Erythroblast (primary cell): ENCODE data around the gene RNF114.

Source experiments
- GATA1 ChIP-seq: IDR thresholded peaks from 2 replicates; pipeline ENCODE4 v1.6.1; 2011; ENCODE audit warnings: low read depth, mild to moderate bottlenecking, control low read depth, low read length, moderate library complexity
- POLR2A ChIP-seq: IDR thresholded peaks from 2 replicates; pipeline ENCODE4 v1.6.1; 2011; ENCODE audit warnings: mild to moderate bottlenecking, low read length

GRCh38 chr20:49983123-49983847 lies 47.1 kb downstream of the RNF114 start:
- peak; percentile 1 for TF ChIP-seq POLR2A
- TF ChIP-seq GATA1 = no peak
